GM21619 (cell line): Measurements from ENCODE around the gene LGR6.

Experiments
- ATAC-seq: cut with Tn5 transposase; IDR thresholded peaks from one replicate; pipeline ENCODE4 v1.9.1; 2021; ENCODE audit not compliant: unreplicated experiment

LGR6 gene

GRCh38 chr1:202197653-202198365, 4.2 kb downstream of the LGR6 start:
- ATAC-seq = no peak

- ATAC-seq = no peak
Measured at GRCh38 chr1:202198366-202198724, 4.7 kb downstream of the LGR6 start.

GRCh38 chr1:202199040-202199889, 5.7 kb downstream of the LGR6 start:
- no peak for ATAC-seq

- ATAC-seq = no peak
Measured at GRCh38 chr1:202200112-202200548, 6.5 kb downstream of the LGR6 start.

GRCh38 chr1:202200669-202201068, 7.1 kb downstream of the LGR6 start:
- ATAC-seq = no peak

- no peak for ATAC-seq
Measured at GRCh38 chr1:202201266-202201665, 7.7 kb downstream of the LGR6 start.

GRCh38 chr1:202201971-202202370, 8.4 kb downstream of the LGR6 start:
- ATAC-seq = no peak

- no peak for ATAC-seq
Measured at GRCh38 chr1:202202500-202203168, 9.0 kb downstream of the LGR6 start.

GRCh38 chr1:202203238-202204039, 9.8 kb downstream of the LGR6 start:
- ATAC-seq = no peak

GRCh38 chr1:202204065-202204464, 10.5 kb downstream of the LGR6 start:
- ATAC-seq = no peak

GRCh38 chr1:202205523-202206190, 12.1 kb downstream of the LGR6 start:
- ATAC-seq = no peak

GRCh38 chr1:202207292-202207691, 13.7 kb downstream of the LGR6 start:
- no peak for ATAC-seq

- ATAC-seq = no peak
Measured at GRCh38 chr1:202208351-202208857, 14.8 kb downstream of the LGR6 start.

GRCh38 chr1:202210385-202210784, 16.8 kb downstream of the LGR6 start:
- ATAC-seq = no peak

- no peak for ATAC-seq
Measured at GRCh38 chr1:202210969-202211368, 17.4 kb downstream of the LGR6 start.

- ATAC-seq = no peak
Measured at GRCh38 chr1:202212787-202213186, 19.2 kb downstream of the LGR6 start.

- ATAC-seq = no peak
Measured at GRCh38 chr1:202213361-202214088, 19.9 kb downstream of the LGR6 start.

- ATAC-seq = no peak
Measured at GRCh38 chr1:202214089-202214843, 20.7 kb downstream of the LGR6 start.
